Measurements from ENCODE around the gene GABBR2. TPM values are rescaled to one million over a fixed set of nuclear protein-coding genes. Genes with fewer than 3 reads are reported as not detected.

GABBR2 gene
- total RNA-seq, 1 experiment from 2014 or later: not detected

- no peak for DNase-seq (ENCODE audit: low read depth)
Measured at GRCh38 chr9:98345011-98345410, 363.7 kb downstream of the GABBR2 start.

- no peak for DNase-seq (ENCODE audit: low read depth)
Measured at GRCh38 chr9:98344581-98344980, 364.2 kb downstream of the GABBR2 start.

- DNase-seq (ENCODE audit: low read depth): no peak
Measured at GRCh38 chr9:98342820-98343210, 365.9 kb downstream of the GABBR2 start.

- DNase-seq (ENCODE audit: low read depth): no peak
Measured at GRCh38 chr9:98342098-98342819, 366.5 kb downstream of the GABBR2 start.

- DNase-seq (ENCODE audit: low read depth): no peak
Measured at GRCh38 chr9:98341157-98342097, 367.3 kb downstream of the GABBR2 start.

GRCh38 chr9:98339987-98340800, 368.5 kb downstream of the GABBR2 start:
- no peak for DNase-seq (ENCODE audit: low read depth)

GRCh38 chr9:98335661-98336060, 373.1 kb downstream of the GABBR2 start:
- DNase-seq (ENCODE audit: low read depth): no peak

- no peak for DNase-seq (ENCODE audit: low read depth)
Measured at GRCh38 chr9:98334796-98335195, 373.9 kb downstream of the GABBR2 start.

GRCh38 chr9:98333703-98334582, 374.8 kb downstream of the GABBR2 start:
- peak; percentile 83 for DNase-seq (ENCODE audit: low read depth)

- DNase-seq (ENCODE audit: low read depth): no peak
Measured at GRCh38 chr9:98332405-98332831, 376.3 kb downstream of the GABBR2 start.

GRCh38 chr9:98331536-98332259, 377.0 kb downstream of the GABBR2 start:
- no peak for DNase-seq (ENCODE audit: low read depth)

GRCh38 chr9:98330831-98331230, 377.9 kb downstream of the GABBR2 start:
- DNase-seq (ENCODE audit: low read depth): no peak

- no peak for DNase-seq (ENCODE audit: low read depth)
Measured at GRCh38 chr9:98329904-98330303, 378.8 kb downstream of the GABBR2 start.

GRCh38 chr9:98329281-98329680, 379.5 kb downstream of the GABBR2 start:
- no peak for DNase-seq (ENCODE audit: low read depth)

GRCh38 chr9:98328770-98329169, 380.0 kb downstream of the GABBR2 start:
- no peak for DNase-seq (ENCODE audit: low read depth)

- DNase-seq (ENCODE audit: low read depth): no peak
Measured at GRCh38 chr9:98328141-98328540, 380.6 kb downstream of the GABBR2 start.

- DNase-seq (ENCODE audit: low read depth): no peak
Measured at GRCh38 chr9:98327249-98327561, 381.5 kb downstream of the GABBR2 start.

GRCh38 chr9:98326459-98327248, 382.1 kb downstream of the GABBR2 start:
- peak; percentile 51 for DNase-seq (ENCODE audit: low read depth)

GRCh38 chr9:98324801-98325200, 383.9 kb downstream of the GABBR2 start:
- no peak for DNase-seq (ENCODE audit: low read depth)

- no peak for DNase-seq (ENCODE audit: low read depth)
Measured at GRCh38 chr9:98323831-98324135, 385.0 kb downstream of the GABBR2 start.

Data from LHCN-M2 (cell line).